Left ventricle myocardium inferior (tissue), 1 donor: ENCODE results near the gene CPA4. TPM values are rescaled to one million over a fixed set of nuclear protein-coding genes. Genes with fewer than 3 reads are reported as not detected.

Experiments
- DNase-seq: peaks from one replicate; pipeline ENCODE4 v3.0.0-alpha.2; 2020
- H3K27ac ChIP-seq: fragments of 200-600 bp; replicated peaks from 2 replicates; pipeline ENCODE4 v1.8.0; 2021
- H3K27me3 ChIP-seq: fragments of 200-600 bp; 2 replicates; pipeline ENCODE4 v1.8.0; 2021; ENCODE audit warnings: low read depth
- H3K36me3 ChIP-seq: fragments of 200-600 bp; 2 replicates; pipeline ENCODE4 v1.8.0; 2021
- H3K4me1 ChIP-seq: fragments of 200-600 bp; 2 replicates; pipeline ENCODE4 v1.8.0; 2021
- H3K4me3 ChIP-seq: fragments of 200-600 bp; 2 replicates; pipeline ENCODE4 v1.8.0; 2021; ENCODE audit warnings: mild to moderate bottlenecking, moderate library complexity
- H3K9me3 ChIP-seq: fragments of 200-600 bp; replicated peaks from 2 replicates; pipeline ENCODE4 v1.8.0; 2021
- intact Hi-C: fragments of 100-400 bp; cut with micrococcal nuclease; formaldehyde crosslinking; loops from one replicate; pipeline ENCODE4 v1.11.0; 2022
- total RNA-seq: library from RNA; stranded (reverse); fragmentation: NEBNext Ultra II Directional; extraction: Animal tissue kit (Norgen Biotek cat#: 25700); gene quantifications from one replicate; pipeline ENCODE4 v1.2.1, GENCODE V29; 2021
- TF ChIP-seq, protein P1 (sequence below): fragments of 200-600 bp; IDR thresholded peaks from 2 replicates; pipeline ENCODE4 v1.8.0; 2021; ENCODE audit warnings: antibody characterized with exemption, mild to moderate bottlenecking, borderline replicate concordance
- donor health status: DM: no; HTN: yes; CAD: no; lungs with severe emphysema.

The CPA4 gene
- total RNA-seq, 1 donor from 2014 or later: not detected

DNA sequence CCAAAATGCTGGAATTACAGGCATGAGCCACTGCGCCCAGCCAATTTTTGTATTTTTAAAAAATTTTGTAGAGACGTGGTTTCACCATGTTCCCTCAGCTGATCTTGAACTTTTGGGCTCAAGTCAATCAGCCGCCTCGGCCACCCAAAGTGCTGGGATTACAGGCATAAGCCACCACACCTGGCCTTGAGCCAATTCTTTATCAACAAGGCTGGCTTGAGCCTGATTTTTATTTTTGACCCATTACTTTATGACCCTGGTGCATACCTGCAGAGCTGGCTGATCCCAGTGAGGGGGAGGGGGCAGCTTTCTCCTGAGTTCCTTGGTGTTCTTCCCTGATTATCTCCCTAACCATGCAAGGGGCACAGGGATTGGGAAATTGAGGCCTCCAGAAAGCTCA, 71.5 kb downstream of the CPA4 start:
- no peak for DNase-seq
- H3K27ac ChIP-seq: no peak overlapping the region
- H3K36me3 ChIP-seq: no peaks in the 10 kb centered on the region
- H3K4me3 ChIP-seq: no peak overlapping the region
- H3K9me3 ChIP-seq: peaks cover 16% of the 10 kb centered on the region
- intact Hi-C loops: no loop called here
- H3K4me1 ChIP-seq: peaks cover 5% of the 10 kb centered on the region
- TF ChIP-seq, protein P1, sequence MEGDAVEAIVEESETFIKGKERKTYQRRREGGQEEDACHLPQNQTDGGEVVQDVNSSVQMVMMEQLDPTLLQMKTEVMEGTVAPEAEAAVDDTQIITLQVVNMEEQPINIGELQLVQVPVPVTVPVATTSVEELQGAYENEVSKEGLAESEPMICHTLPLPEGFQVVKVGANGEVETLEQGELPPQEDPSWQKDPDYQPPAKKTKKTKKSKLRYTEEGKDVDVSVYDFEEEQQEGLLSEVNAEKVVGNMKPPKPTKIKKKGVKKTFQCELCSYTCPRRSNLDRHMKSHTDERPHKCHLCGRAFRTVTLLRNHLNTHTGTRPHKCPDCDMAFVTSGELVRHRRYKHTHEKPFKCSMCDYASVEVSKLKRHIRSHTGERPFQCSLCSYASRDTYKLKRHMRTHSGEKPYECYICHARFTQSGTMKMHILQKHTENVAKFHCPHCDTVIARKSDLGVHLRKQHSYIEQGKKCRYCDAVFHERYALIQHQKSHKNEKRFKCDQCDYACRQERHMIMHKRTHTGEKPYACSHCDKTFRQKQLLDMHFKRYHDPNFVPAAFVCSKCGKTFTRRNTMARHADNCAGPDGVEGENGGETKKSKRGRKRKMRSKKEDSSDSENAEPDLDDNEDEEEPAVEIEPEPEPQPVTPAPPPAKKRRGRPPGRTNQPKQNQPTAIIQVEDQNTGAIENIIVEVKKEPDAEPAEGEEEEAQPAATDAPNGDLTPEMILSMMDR: no peak
- H3K27me3 ChIP-seq: no peaks in the 10 kb centered on the region

- TF ChIP-seq, protein P1: no peak
- H3K4me3 ChIP-seq: no peak overlapping the region
- peaks cover 10% of the 10 kb centered on the region for H3K9me3 ChIP-seq
- no peak for DNase-seq
- intact Hi-C loops: no loop called here
- no peak overlapping the region for H3K27ac ChIP-seq
- no peaks in the 10 kb centered on the region for H3K36me3 ChIP-seq
- peaks cover 11% of the 10 kb centered on the region for H3K4me1 ChIP-seq
- H3K27me3 ChIP-seq: no peaks in the 10 kb centered on the region
Observed at GRCh38 chr7:130365088-130365487, 72.1 kb downstream of the CPA4 start.

GRCh38 chr7:130365511-130366441, 72.8 kb downstream of the CPA4 start:
- H3K27ac ChIP-seq: no peak overlapping the region
- H3K4me1 ChIP-seq: peaks cover 18% of the 10 kb centered on the region
- DNase-seq: no peak
- TF ChIP-seq, protein P1: no peak
- intact Hi-C loops: no loop called here
- no peak overlapping the region for H3K4me3 ChIP-seq
- H3K9me3 ChIP-seq: peaks cover 3% of the 10 kb centered on the region
- H3K27me3 ChIP-seq: no peaks in the 10 kb centered on the region
- H3K36me3 ChIP-seq: no peaks in the 10 kb centered on the region

DNA sequence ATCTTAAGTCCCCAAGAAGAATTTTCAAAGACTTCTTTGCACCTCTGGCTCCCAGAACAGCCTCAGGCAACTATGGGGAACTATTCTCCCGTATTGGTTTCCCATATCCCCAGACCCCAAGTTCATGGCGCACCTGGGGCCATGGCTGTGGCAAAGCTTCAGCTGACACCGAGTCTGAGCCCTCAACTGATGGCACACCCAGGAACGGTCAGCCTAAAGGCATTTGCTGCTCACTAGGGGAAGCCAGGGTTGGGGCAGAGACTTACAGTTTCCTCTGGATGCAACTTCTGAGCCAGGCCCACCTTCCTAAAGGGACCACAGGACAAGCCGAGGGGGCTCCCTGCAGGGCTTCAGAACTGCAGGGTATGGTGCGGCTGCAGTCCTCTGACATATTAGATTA, 73.6 kb downstream of the CPA4 start:
- no peak overlapping the region for H3K27ac ChIP-seq
- H3K9me3 ChIP-seq: no peaks in the 10 kb centered on the region
- peaks cover 22% of the 10 kb centered on the region for H3K4me1 ChIP-seq
- TF ChIP-seq, protein P1: no peak
- no peaks in the 10 kb centered on the region for H3K36me3 ChIP-seq
- H3K27me3 ChIP-seq: no peaks in the 10 kb centered on the region
- intact Hi-C loops: no loop called here
- no peak for DNase-seq
- H3K4me3 ChIP-seq: no peak overlapping the region

DNA sequence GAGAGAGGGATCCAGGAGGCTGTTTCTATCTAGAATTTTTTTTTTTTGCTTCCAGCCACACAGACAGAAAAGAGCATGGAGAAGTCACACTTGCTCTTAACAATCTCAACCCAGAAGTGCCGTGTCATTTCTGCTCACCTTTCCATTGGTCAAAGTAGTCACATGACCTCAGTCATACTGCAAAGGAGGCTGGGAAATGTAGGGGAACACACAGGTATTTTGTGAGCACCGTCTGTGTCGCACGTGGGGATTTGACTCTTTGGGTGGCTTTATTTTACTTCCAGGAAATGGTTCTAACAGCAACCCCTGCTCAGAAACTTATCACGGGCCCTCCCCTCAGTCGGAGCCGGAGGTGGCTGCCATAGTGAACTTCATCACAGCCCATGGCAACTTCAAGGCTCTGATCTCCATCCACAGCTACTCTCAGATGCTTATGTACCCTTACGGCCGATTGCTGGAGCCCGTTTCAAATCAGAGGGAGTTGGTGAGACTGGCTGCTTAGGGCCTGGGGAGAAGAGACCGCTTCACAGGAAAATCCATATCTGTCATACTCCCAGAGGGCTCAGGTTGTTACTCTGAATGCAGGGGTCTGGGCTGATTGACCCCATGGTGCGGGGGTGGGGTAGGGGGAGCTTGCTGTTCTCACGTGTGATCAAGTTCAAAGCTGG, 74.3 kb downstream of the CPA4 start:
- TF ChIP-seq, protein P1: no peak
- Histone ChIP-seq H3K27ac (no peak overlapping the region), H3K27me3 (no peaks in the 10 kb centered on the region), H3K4me1 (peaks cover 22% of the 10 kb centered on the region), H3K4me3 (no peak overlapping the region), H3K36me3 (no peaks in the 10 kb centered on the region), H3K9me3 (no peaks in the 10 kb centered on the region)
- DNase-seq: no peak
- intact Hi-C loops: no loop called here
